Activated CD8-positive, alpha-beta T cell treated with anti-CD3 and anti-CD28 coated beads, Interleukin-2, amount 10 ng/mL, durations not matched to agents 7 days and 5 days (primary cell): Measurements from ENCODE around the gene MUC2. TPM values are rescaled to one million over a fixed set of nuclear protein-coding genes. Genes with fewer than 3 reads are reported as not detected.

Source experiments
- ATAC-seq: fragments of 150-1000 bp; cut with Tn5 transposase; one replicate; pipeline ENCODE4 v1.10.0; 2021; ENCODE audit warnings: moderate library complexity
- CTCF ChIA-PET: fragments of 350-600 bp; sonication (Branson Sonifier 250); formaldehyde crosslinking; loops from one replicate; lab custom pipeline; 2021; ENCODE audit warnings: antibody characterized with exemption; lab: Charles Lee
- POLR2A ChIA-PET: fragments of 350-600 bp; sonication (Branson Sonifier 250); formaldehyde crosslinking; loops from one replicate; lab custom pipeline; 2021; ENCODE audit warnings: antibody characterized with exemption; lab: Charles Lee
- DNase-seq: peaks from one replicate; pipeline ENCODE4 v3.0.0-alpha.2; 2020
- H3K27ac Mint-ChIP-seq: one replicate; pipeline ENCODE4 v1.8.0; 2021; ENCODE audit warnings: mild to moderate bottlenecking, mixed read lengths
- H3K27me3 Mint-ChIP-seq: one replicate; pipeline ENCODE4 v1.8.0; 2021; ENCODE audit warnings: low read depth, mixed read lengths
- H3K36me3 Mint-ChIP-seq: one replicate; pipeline ENCODE4 v1.8.0; 2021; ENCODE audit warnings: low read depth, mixed read lengths
- H3K4me1 Mint-ChIP-seq: one replicate; pipeline ENCODE4 v1.8.0; 2021; ENCODE audit warnings: low read depth, mixed read lengths
- H3K4me3 Mint-ChIP-seq: one replicate; pipeline ENCODE4 v1.8.0; 2021; ENCODE audit warnings: mild to moderate bottlenecking, mixed read lengths
- H3K9me3 Mint-ChIP-seq: one replicate; pipeline ENCODE4 v1.8.0; 2022; ENCODE audit warnings: mixed read lengths; ENCODE audit not compliant: insufficient read depth
- total RNA-seq, 2 experiments: library from RNA; stranded (reverse); gene quantifications; one replicate each; pipeline ENCODE4 v1.2.3, GENCODE V29; 2021

MUC2 gene
- total RNA-seq, 2 experiments from 2014 or later, result not detected

GRCh38 chr11:1089738-1090599 is 15.3 kb downstream of the MUC2 start:
- POLR2A ChIA-PET, result no interaction called here
- Mint-ChIP-seq H3K4me1 (no peaks in the 10 kb centered on the region), H3K9me3 (no peaks in the 10 kb centered on the region), H3K36me3 (no peaks in the 10 kb centered on the region), H3K27ac (no peak overlapping the region), H3K27me3 (no peaks in the 10 kb centered on the region), H3K4me3 (no peak overlapping the region)
- CTCF ChIA-PET, result no interaction called here
- ATAC-seq (no peak), DNase-seq (no peak)

DNA sequence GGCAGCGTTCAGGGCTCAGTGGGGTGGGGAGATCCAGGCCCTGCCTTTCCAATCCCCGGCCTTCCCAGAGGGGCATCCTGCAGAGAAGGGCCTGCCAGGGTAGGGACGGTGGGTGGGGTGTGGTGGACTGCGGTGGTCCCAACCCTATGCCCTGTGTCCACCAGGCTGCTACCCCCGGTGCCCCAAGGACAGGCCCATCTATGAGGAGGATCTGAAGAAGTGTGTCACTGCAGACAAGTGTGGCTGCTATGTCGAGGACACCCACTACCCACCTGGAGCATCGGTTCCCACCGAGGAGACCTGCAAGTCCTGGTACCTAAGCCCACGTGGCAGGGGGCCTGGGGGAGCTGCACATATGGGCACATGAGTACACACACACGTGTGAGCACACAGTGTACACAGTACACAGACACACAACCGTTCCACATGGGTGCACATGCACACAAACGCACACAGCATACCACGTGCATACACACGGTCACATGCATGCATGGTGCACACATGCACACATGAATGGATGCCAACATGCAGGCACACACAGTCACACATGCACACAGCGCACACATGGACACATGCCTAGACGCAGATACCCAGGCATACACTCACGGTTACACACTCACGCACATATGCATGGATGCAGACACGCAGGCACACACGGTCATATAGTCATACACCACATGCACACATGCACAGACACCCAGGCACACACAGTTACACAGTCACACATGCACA is 16.1 kb downstream of the MUC2 start:
- no peaks in the 10 kb centered on the region for H3K9me3 Mint-ChIP-seq
- CTCF ChIA-PET, result no interaction called here
- no peak for DNase-seq
- H3K4me1 Mint-ChIP-seq, result no peaks in the 10 kb centered on the region
- no peak overlapping the region for H3K4me3 Mint-ChIP-seq
- no peaks in the 10 kb centered on the region for H3K36me3 Mint-ChIP-seq
- no peak for ATAC-seq
- H3K27ac Mint-ChIP-seq, result no peak overlapping the region
- no peaks in the 10 kb centered on the region for H3K27me3 Mint-ChIP-seq
- POLR2A ChIA-PET, result no interaction called here

GRCh38 chr11:1091332-1092083 is 16.8 kb downstream of the MUC2 start:
- ChIA-PET POLR2A (no interaction called here), CTCF (no interaction called here)
- no peaks in the 10 kb centered on the region for H3K4me1 Mint-ChIP-seq

GRCh38 chr11:1092145-1092670 is 17.5 kb downstream of the MUC2 start:
- ChIA-PET CTCF (no interaction called here), POLR2A (no interaction called here)
- Mint-ChIP-seq H3K36me3 (no peaks in the 10 kb centered on the region), H3K27me3 (no peaks in the 10 kb centered on the region), H3K9me3 (no peaks in the 10 kb centered on the region), H3K27ac (no peak overlapping the region), H3K4me3 (no peak overlapping the region), H3K4me1 (no peaks in the 10 kb centered on the region)
- ATAC-seq (no peak), DNase-seq (no peak)

More at GRCh38 chr11:1091332-1092083, 16.8 kb downstream of the MUC2 start:
- ATAC-seq, result no peak
- Mint-ChIP-seq H3K36me3 (no peaks in the 10 kb centered on the region), H3K4me3 (no peak overlapping the region), H3K9me3 (no peaks in the 10 kb centered on the region), H3K27me3 (no peaks in the 10 kb centered on the region), H3K27ac (no peak overlapping the region)
- no peak for DNase-seq

DNA sequence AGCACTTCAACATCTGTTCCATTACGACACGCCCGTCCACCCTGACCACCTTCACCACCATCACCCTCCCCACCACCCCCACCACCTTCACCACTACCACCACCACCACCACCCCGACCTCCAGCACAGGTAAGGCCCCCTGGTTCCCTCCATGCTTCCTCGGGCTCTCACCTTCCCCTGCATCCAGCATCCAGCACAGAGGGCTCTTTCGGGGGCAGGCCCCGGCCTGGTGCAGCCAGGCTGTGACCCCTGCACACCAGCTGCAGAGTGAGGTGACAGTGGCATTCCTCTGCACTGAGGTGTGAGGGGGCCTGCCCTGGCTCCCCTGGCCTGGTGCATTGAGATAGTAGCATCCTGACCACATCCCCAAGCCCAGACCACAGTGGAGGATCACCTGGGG is 18.2 kb downstream of the MUC2 start:
- H3K27ac Mint-ChIP-seq, result no peak overlapping the region

DNA sequence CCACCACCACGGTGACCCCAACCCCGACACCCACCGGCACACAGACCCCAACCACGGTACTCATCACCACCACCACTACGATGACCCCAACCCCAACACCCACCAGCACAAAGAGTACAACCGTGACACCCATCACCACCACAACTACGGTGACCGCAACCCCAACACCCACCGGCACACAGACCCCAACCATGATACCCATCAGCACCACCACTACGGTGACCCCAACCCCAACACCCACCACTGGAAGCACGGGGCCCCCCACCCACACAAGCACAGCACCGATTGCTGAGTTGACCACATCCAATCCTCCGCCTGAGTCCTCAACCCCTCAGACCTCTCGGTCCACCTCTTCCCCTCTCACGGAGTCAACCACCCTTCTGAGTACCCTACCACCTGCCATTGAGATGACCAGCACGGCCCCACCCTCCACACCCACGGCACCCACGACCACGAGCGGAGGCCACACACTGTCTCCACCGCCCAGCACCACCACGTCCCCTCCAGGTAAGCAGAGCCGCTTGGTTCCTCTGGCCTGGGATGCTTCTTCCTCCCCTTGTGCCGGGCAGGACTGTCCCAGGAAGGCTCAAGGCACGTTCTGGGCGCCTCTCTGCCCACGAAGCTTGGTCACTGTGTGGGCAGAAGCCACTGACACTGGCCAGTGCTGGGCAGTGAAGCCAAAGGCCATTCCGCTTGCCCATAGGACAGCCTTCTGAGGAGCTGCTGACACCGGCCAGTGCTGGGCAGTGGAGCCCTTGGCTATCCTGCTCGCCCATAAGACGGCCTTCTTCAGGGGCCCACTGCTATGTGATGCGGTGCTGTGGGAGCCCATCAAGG is 25.1 kb downstream of the MUC2 start:
- POLR2A ChIA-PET, result no interaction called here

More for the DNA sequence above, 18.2 kb downstream of the MUC2 start:
- ChIA-PET CTCF (no interaction called here), POLR2A (no interaction called here)
- Mint-ChIP-seq H3K4me1 (no peaks in the 10 kb centered on the region), H3K27me3 (no peaks in the 10 kb centered on the region), H3K36me3 (no peaks in the 10 kb centered on the region), H3K4me3 (no peak overlapping the region), H3K9me3 (no peaks in the 10 kb centered on the region)
- DNase-seq, result no peak
- no peak for ATAC-seq

GRCh38 chr11:1100417-1101245 is 26.0 kb downstream of the MUC2 start:
- ATAC-seq, result no peak
- POLR2A ChIA-PET, result no interaction called here

More for the DNA sequence above, 25.1 kb downstream of the MUC2 start:
- ATAC-seq (no peak), DNase-seq (no peak)
- Mint-ChIP-seq H3K4me1 (no peaks in the 10 kb centered on the region), H3K4me3 (no peak overlapping the region), H3K27me3 (no peaks in the 10 kb centered on the region), H3K36me3 (no peaks in the 10 kb centered on the region), H3K9me3 (no peaks in the 10 kb centered on the region), H3K27ac (no peak overlapping the region)
- CTCF ChIA-PET, result no interaction called here

DNA sequence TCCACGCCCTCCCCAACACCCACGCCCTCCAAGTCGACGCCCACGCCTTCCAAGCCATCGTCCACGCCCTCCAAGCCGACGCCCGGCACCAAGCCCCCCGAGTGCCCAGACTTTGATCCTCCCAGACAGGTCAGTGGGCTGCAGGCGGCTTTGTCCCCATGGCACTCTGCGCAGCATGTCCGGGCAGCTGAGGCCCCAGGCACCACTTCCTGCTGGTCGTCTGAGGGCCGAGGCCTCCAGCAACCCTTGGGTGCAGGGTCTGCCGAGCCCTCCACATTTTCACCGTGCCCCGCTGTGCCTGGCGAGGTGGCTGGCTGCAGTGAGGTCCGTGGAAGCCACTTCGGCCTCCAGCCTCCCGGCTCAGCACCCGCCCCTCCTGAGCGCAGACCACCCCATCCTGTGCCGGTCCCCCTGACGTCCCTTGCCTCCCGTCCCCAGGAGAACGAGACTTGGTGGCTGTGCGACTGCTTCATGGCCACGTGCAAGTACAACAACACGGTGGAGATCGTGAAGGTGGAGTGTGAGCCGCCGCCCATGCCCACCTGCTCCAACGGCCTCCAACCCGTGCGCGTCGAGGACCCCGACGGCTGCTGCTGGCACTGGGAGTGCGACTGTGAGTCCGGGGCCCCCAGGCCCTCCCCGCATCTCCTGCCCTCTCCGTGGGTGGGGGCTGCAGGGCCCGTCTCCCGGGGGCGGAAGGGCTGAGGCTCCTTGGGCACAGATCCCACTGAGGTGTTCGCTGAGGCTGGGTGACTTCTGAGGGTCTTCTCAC is 26.8 kb downstream of the MUC2 start:
- no peak overlapping the region for H3K4me3 Mint-ChIP-seq
- no peaks in the 10 kb centered on the region for H3K27me3 Mint-ChIP-seq
- H3K9me3 Mint-ChIP-seq, result no peaks in the 10 kb centered on the region
- no peaks in the 10 kb centered on the region for H3K4me1 Mint-ChIP-seq
- no peaks in the 10 kb centered on the region for H3K36me3 Mint-ChIP-seq
- ChIA-PET CTCF (no interaction called here), POLR2A (no interaction called here)
- DNase-seq, result no peak
- ATAC-seq, result no peak
- no peak overlapping the region for H3K27ac Mint-ChIP-seq

More at GRCh38 chr11:1100417-1101245, 26.0 kb downstream of the MUC2 start:
- Mint-ChIP-seq H3K27ac (no peak overlapping the region), H3K4me3 (no peak overlapping the region), H3K4me1 (no peaks in the 10 kb centered on the region), H3K27me3 (no peaks in the 10 kb centered on the region), H3K36me3 (no peaks in the 10 kb centered on the region), H3K9me3 (no peaks in the 10 kb centered on the region)
- CTCF ChIA-PET, result no interaction called here
- DNase-seq, result no peak

DNA sequence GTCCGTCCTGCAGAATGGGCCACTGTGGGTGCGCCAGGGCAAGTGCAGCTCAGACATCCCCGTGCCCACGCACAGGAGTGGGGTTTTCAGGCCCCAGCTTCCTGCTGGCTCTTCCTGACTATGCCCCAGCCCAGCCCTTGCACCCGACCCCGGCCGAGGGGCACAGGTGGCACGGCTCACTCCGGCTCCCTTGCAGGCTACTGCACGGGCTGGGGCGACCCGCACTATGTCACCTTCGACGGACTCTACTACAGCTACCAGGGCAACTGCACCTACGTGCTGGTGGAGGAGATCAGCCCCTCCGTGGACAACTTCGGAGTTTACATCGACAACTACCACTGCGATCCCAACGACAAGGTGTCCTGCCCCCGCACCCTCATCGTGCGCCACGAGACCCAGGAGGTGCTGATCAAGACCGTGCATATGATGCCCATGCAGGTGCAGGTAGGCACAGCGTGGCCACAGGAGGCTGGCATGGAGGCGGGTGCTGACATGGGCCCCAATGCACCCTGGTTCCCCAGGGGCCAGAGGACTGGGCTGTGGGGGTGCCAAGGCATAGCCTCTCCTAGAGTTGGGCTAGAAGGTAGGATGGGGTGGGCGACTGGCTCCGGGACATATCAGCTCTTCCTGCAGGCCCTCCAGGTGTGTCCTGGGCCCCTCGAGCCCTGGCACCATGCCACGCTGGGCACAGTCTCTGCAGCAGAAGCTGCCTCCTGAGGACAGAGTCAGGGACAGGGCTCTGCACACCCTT is 27.7 kb downstream of the MUC2 start:
- POLR2A ChIA-PET, result no interaction called here
- H3K27ac Mint-ChIP-seq, result no peak overlapping the region
- H3K27me3 Mint-ChIP-seq, result no peaks in the 10 kb centered on the region
- H3K4me3 Mint-ChIP-seq, result no peak overlapping the region
- no peak for ATAC-seq
- no peaks in the 10 kb centered on the region for H3K36me3 Mint-ChIP-seq
- no peaks in the 10 kb centered on the region for H3K4me1 Mint-ChIP-seq
- no peaks in the 10 kb centered on the region for H3K9me3 Mint-ChIP-seq
- CTCF ChIA-PET, result no interaction called here
- no peak for DNase-seq

DNA sequence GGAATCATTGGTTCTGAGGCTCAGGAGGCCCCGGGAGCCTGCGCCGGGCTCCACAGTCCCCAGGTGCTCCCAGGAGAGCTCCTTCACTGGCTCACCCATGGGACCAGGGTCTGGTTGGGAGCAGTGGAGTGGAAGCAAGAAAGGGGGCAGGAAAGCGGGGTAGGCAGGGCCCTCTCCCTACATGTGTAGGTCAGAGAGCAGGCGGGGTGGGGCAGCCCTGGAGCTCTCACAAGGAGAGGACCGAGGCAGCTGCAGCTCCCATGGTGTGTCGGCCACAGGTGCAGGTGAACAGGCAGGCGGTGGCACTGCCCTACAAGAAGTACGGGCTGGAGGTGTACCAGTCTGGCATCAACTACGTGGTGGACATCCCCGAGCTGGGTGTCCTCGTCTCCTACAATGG is 28.3 kb downstream of the MUC2 start:
- no peaks in the 10 kb centered on the region for H3K4me1 Mint-ChIP-seq
- no peak overlapping the region for H3K4me3 Mint-ChIP-seq
- POLR2A ChIA-PET, result no interaction called here
- no peak overlapping the region for H3K27ac Mint-ChIP-seq
- DNase-seq, result no peak
- CTCF ChIA-PET, result no interaction called here
- no peaks in the 10 kb centered on the region for H3K36me3 Mint-ChIP-seq
- no peak for ATAC-seq
- H3K27me3 Mint-ChIP-seq, result no peaks in the 10 kb centered on the region
- H3K9me3 Mint-ChIP-seq, result no peaks in the 10 kb centered on the region
